NCI-H82 (cell line): ENCODE measurements around the gene TMEM200B.
A peak's percentile ranks its signal among the peaks of the same experiment; 100 is the strongest.
"Not testable (repeated sequence)": the region's sequence is repeated elsewhere in the genome, so short reads cannot be mapped to it uniquely, and the experiment has no call there.

Experiments used
- DNase-seq: peaks from one replicate; lab custom pipeline; 2025; lab: John Stamatoyannopoulos, UW

TMEM200B gene

DNA sequence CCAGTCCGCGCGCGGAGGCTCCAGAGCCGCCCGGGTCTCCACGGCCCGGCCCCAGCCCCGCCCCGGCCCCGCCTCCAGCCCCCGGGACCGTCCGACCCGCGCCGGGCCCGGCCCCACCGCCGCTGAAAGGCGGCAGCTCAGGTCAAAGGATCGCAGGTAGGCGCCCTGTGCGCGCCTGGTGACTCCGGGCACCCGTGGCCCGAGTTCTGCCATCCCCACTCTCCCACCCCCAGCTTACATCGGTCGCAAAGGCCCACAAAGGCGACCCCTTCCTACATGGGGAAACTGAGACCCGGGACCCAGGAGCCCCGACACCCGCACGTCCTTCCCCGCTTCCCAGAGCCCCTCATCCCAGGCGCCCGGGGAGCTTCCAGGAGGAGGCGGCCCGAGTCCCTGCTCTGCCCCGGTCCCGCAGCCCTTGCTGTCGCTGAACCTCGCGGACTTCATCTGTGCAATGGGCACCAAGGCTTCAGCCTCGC lies at the start of gene TMEM200B:
TMEM200B (minus strand) TSS at position 17 of the 479 bp plus-strand sequence. CDS start 2,075 bp downstream, outside the sequence.
- DNase-seq: no peak

DNA sequence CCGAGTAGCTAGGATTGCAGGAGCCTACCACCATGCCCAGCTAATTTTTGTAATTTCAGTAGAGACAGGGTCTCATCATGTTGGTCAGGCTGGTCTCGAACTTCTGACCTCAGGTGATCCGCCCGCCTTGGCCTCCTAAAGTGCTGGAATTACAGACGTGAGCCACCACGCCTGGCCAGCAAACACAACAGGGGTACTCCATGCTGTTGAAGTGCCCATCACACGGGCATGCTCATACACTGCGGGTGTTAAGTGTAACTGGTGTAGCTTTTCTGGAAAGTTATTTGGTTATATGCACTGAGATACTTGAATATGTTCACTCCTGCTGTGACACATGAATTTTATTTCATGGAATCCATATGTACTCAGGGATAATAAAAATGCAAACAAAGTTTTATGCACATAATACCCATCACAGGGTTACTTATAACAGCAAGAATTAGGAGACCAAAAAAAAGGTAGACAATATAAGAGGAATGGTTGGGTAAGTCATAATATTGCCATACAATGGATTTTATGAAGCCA lies 48.8 kb upstream of the TMEM200B start:
- DNase-seq: no peak

DNA sequence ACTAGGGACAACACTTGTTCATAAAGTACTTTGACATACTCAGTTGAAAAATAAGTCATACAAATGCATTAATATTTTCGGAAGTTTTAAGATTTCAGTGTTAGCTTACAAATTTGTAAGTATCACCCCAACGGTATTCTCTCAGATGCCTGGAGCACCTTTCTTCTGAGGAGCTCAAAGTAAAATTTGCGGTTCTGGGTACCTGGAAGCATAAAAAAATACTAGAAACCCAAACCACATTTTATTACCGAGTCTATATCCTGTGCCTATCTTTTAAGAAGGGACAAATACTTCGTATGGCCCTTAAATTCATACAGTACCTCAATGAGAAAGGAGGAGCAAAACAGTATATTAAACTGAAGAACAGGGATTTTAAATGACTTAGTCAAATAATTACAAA lies 47.8 kb upstream of the TMEM200B start:
- DNase-seq: no peak

GRCh38 chr1:29171089-29171488 lies 47.4 kb upstream of the TMEM200B start:
- DNase-seq: peak; percentile 66

- no peak for DNase-seq
These were observed 46.3 kb upstream of the TMEM200B start for GRCh38 chr1:29169976-29170375.

- DNase-seq: no peak
These were observed 44.2 kb upstream of the TMEM200B start for GRCh38 chr1:29167904-29168303.

DNA sequence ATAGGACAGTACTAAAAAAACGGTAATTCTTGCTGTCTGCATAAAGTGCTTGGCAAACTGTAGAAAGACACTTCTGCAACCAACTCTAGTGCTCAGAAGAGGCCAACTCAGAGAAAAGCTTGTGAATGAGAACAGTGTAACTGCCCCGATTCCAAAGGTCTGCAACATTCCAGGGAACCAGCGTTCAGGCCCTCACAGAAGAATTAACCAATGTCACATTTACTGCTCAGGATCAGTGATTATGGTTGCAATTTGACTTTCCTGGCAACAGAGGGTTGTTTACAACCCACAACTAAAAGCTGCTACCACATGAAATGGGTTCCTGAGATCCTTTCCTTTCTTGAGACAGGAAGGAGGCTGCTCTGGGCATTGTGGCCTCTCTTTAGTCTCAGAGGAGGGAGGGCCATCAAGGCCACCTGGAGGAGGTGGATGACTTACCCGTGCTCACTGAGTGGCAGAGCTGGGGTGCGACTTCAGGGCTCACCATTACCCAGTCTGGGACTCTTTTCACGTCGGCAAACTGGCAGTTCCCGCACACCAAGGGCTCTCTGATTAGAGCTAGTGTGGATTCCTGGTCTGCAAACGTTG lies 42.7 kb upstream of the TMEM200B start:
- no peak for DNase-seq

GRCh38 chr1:29164588-29164987 lies 40.9 kb upstream of the TMEM200B start:
- DNase-seq: no peak

- no peak for DNase-seq
These were observed 38.9 kb upstream of the TMEM200B start for GRCh38 chr1:29162476-29163138.

- DNase-seq: no peak
These were observed 38.3 kb upstream of the TMEM200B start for GRCh38 chr1:29162025-29162424.

GRCh38 chr1:29159773-29160172 lies 36.1 kb upstream of the TMEM200B start:
- DNase-seq: no peak

- DNase-seq: no peak
These were observed 33.5 kb upstream of the TMEM200B start for GRCh38 chr1:29157269-29157601.

DNA sequence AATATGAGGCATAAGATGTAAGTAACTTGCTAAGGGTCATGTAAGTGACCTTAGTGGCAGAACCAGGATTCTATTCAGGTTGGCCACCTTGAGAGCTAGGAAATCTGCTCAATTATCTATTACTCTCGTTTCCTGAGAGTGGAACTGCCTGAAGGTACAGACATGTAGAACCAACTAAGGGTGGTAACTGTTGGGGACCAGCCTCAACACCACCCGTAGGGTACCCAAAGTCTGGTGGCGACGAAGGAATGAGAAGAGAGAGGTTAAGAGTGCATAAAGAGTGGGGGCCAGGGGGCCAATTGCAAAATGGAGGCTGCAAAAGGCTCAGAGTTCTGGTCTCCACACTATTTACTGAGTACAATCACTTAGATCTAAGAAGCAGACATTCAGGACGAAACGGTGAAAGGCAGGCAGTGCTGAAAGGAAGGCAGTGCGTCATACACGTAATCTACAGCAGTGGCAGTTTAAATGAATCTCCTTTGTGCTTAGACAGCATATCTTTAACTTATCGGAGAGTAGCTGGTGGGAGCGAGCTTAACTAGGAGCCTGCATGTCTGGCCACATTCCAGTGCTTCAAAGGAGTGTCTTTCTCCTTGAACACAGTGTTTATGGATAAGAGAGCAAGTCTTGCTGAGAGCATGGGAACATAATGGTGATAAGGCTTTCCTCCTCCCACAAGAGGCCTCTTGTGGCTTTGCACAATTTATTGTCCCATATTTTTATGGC lies 33.0 kb upstream of the TMEM200B start:
- DNase-seq: no peak

DNA sequence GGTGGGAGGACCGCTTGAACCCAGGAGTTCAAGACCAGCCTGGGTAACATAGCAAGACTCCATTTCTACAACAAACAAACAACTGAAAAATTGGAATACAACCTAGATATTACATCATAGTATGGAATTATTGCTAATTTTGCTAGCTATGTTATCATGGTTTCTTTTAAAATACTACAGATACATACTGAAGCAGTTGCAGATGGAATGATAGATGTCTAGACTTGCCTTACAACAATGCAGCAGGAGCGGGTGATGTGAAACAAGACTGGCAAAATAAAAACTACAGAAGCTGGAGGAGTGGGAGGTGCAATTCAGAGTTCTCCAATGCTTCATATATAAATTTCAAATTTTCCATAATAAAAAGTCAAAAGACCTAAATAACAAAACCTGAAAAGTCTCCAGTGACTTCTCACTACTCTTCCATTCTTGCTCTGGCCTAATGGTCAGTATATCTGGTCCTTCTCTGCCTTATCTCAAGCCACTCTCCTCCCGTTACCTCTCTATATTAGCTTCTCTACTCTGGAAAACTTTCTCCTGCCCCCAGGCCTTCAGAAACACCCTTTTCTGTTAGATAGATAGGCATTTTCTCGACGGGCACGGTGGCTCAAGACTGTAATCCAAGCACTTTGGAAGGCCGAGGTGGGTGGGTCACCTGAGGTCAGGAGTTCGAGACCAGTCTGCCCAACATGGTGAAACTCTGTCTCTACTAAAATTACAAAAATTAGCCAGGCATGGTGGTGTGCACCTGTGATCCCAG lies 28.5 kb upstream of the TMEM200B start:
- no peak for DNase-seq

DNA sequence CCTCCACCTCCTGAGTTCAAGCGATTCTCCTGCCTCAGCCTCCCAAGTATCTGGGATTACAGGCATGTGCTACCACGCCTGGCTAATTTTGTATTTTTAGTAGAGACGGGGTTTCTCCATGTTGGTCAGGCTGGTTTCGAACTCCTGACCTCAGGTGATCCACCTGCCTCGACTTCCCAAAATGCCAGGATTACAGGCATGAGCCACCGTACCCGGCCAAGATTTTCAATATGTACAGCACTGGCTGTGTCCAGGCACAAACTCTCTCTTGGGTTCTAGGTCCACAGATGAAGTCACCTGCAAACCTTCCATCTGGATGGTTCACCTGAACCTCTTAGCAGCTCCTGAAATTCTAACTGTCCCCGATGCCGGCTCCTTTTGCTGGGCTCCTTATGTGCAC lies 26.6 kb upstream of the TMEM200B start:
- not testable (repeated sequence) for DNase-seq

DNA sequence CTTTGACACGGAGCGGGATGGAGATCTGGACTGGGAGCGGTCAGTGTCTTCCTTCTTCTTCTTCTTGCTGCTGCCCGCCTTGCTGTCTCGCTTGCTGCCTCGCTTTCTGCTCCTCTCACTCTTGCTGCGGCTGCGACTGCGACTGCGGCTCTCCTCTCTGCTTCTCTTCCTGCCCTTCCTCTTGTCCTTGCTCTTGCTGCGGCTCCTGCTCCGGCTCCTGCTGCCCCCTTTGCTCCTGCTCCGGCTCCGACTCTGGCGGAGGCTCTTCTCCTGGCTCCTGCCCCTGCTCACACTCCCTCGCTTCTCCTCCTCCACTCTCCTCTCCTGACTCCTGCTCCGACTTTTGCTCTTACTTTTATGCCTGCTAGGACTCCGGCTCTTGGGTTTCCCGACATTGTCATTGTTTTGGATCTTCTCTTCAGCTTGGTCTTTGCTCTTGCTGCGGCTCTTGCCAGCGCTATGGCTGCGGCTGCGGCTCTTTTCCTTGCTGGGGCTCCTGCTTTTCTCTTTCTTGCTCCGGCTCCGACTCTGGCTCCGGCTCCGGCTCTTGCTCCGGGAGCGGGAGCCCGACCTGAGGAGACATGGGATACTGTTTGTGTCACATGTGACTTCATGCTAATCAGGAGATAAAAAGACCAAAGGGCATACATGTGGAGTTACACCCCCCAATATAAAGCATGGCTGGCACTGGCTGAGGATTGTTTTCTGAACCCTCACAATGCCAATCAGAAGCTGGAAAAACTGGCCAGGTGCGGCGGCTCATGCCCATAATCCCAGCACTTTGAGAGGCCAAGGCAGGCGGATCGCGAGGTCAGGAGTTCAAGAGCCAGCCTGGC lies 25.2 kb upstream of the TMEM200B start:
- no peak for DNase-seq

- no peak for DNase-seq
These were observed 22.2 kb upstream of the TMEM200B start for GRCh38 chr1:29145739-29146437.

GRCh38 chr1:29144178-29144577 lies 20.5 kb upstream of the TMEM200B start:
- peak; percentile 27 for DNase-seq

GRCh38 chr1:29142714-29143113 lies 19.0 kb upstream of the TMEM200B start:
- DNase-seq: no peak

DNA sequence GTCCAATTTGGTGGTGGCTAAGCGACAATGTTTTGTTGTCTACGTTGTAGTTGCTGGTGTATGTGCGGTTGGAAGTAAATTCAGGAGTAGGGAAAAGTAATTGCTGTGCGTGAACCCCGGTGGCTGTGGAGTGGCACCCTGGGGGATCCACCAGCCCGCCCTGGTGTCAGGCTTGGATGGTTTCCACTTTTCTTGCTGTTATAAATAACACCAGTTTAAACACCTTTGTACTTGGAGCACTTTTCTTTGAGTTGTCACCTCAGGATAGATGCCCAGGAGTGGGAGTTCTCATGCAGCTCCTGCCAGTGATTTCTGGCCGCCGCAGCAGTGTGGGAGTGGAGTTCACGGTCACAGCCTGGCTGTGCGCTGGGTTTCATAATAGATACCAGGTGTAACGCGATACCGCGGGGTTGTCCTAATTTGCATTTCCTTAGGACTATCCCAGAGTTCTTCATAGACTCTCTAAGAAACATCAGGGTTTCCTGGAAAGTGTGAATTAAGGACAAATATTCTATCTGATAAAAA lies 12.8 kb upstream of the TMEM200B start:
- no peak for DNase-seq

- no peak for DNase-seq
These were observed 11.0 kb upstream of the TMEM200B start for GRCh38 chr1:29134695-29135028.
